ENCODE results near the gene UBL7. TPM values are rescaled to one million over a fixed set of nuclear protein-coding genes. Genes with fewer than 3 reads are reported as not detected.
"Not testable (repeated sequence)": the region's sequence is repeated elsewhere in the genome, so short reads cannot be mapped to it uniquely, and the experiment has no call there.

The UBL7 gene
- total RNA-seq, 2 experiments from 2014 or later = 14.3 to 17.1 TPM

DNA sequence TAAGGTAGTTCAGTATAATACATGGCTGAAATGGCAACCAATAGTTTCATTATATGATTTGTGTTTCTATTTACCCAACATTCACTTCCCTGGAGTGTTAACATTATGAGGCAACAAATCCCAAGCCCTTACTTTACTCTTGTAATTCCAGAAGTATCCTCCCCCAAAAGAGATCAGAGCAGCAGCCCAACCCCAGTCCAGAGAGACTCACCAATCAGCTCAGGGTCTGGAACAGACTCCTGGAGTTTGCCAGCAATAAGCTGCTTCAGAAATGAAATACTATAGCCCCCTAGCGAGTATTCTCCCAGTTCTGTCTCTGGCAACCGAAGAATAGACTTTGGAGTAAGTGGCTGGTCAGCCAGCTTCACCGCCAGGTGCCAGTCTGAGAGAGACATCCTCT is 2.5 kb downstream of the UBL7 start:
- H3K4me1 Mint-ChIP-seq (ENCODE audit: low read depth) = peaks cover 61% of the 10 kb centered on the region
- H3K9me3 Mint-ChIP-seq = no peaks in the 10 kb centered on the region
- Histone ChIP-seq H3K36me3 (ENCODE audit: insufficient read depth, low read length) (peaks cover 37% of the 10 kb centered on the region), H3K4me3 (ENCODE audit: low read length) (no peak overlapping the region), H3K27me3 (ENCODE audit: control insufficient read depth in 1 of 2, insufficient read depth in 2 of 2, low read length in 2 of 2) (no peaks in the 10 kb centered on the region), H3K4me1 (ENCODE audit: insufficient read depth, low read length) (peaks cover 19% of the 10 kb centered on the region), H3K27ac (ENCODE audit: low read depth in 1 of 2, low read length in 2 of 2) (no peak overlapping the region), H3K9me3 (ENCODE audit: control insufficient read depth in 1 of 2, insufficient read depth in 1 of 2, low read length in 2 of 2) (no peaks in the 10 kb centered on the region)
- TF ChIP-seq, protein P1, sequence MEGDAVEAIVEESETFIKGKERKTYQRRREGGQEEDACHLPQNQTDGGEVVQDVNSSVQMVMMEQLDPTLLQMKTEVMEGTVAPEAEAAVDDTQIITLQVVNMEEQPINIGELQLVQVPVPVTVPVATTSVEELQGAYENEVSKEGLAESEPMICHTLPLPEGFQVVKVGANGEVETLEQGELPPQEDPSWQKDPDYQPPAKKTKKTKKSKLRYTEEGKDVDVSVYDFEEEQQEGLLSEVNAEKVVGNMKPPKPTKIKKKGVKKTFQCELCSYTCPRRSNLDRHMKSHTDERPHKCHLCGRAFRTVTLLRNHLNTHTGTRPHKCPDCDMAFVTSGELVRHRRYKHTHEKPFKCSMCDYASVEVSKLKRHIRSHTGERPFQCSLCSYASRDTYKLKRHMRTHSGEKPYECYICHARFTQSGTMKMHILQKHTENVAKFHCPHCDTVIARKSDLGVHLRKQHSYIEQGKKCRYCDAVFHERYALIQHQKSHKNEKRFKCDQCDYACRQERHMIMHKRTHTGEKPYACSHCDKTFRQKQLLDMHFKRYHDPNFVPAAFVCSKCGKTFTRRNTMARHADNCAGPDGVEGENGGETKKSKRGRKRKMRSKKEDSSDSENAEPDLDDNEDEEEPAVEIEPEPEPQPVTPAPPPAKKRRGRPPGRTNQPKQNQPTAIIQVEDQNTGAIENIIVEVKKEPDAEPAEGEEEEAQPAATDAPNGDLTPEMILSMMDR (IDR thresholded peaks at IDR 0.05) = no peak
- CTCF ChIA-PET = interaction anchor here (2.5 kb wide), 1 partner anchor 84 kb away, joined by 7 read pairs; no protein-coding TSS in a partner anchor
- intact Hi-C loops (cut with DNase I, micrococcal nuclease) = no loop called here
- no peaks in the 10 kb centered on the region for H3K27me3 Mint-ChIP-seq
- peak overlapping the region; percentile 78 for H3K4me3 Mint-ChIP-seq
- POLR2A ChIA-PET = no interaction called here
- ATAC-seq (ENCODE audit: poor library complexity) (no peak), DNase-seq (no peak)
- H3K27ac Mint-ChIP-seq = no peak overlapping the region
- peaks cover 69% of the 10 kb centered on the region for H3K36me3 Mint-ChIP-seq (ENCODE audit: low read depth)

DNA sequence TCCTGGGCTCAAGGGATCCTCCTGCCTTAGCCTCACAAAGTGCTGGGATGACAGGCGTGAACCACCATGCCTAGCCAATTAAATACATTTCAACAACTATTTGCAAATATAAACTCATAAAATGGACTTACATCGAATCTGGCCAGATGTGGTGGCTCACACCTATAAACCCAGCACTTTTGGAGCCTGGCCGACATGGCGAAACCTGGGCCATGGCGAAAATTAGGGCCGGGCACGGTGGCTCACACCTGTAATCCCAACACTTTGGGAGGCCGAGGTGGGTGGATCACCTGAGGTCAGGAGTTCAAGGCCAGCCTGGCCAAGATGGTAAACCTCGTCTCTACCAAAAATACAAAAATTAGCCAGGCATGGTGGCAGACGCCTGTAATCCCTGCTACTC is 3.9 kb downstream of the UBL7 start:
- intact Hi-C loops (cut with DNase I, micrococcal nuclease); ATAC-seq (ENCODE audit: poor library complexity); H3K27ac ChIP-seq (ENCODE audit: low read depth in 1 of 2, low read length in 2 of 2); H3K27me3 Mint-ChIP-seq; POLR2A ChIA-PET; H3K9me3 ChIP-seq (ENCODE audit: control insufficient read depth in 1 of 2, insufficient read depth in 1 of 2, low read length in 2 of 2); H3K4me3 ChIP-seq (ENCODE audit: low read length); H3K4me3 Mint-ChIP-seq; CTCF ChIA-PET; H3K9me3 Mint-ChIP-seq; DNase-seq; H3K27me3 ChIP-seq (ENCODE audit: control insufficient read depth in 1 of 2, insufficient read depth in 2 of 2, low read length in 2 of 2); H3K27ac Mint-ChIP-seq: not testable (repeated sequence)
- H3K36me3 ChIP-seq (ENCODE audit: insufficient read depth, low read length) = peaks cover 49% of the 10 kb centered on the region
- Mint-ChIP-seq H3K4me1 (ENCODE audit: low read depth) (peaks cover 47% of the 10 kb centered on the region), H3K36me3 (ENCODE audit: low read depth) (peaks cover 82% of the 10 kb centered on the region)
- H3K4me1 ChIP-seq (ENCODE audit: insufficient read depth, low read length) = peaks cover 16% of the 10 kb centered on the region

DNA sequence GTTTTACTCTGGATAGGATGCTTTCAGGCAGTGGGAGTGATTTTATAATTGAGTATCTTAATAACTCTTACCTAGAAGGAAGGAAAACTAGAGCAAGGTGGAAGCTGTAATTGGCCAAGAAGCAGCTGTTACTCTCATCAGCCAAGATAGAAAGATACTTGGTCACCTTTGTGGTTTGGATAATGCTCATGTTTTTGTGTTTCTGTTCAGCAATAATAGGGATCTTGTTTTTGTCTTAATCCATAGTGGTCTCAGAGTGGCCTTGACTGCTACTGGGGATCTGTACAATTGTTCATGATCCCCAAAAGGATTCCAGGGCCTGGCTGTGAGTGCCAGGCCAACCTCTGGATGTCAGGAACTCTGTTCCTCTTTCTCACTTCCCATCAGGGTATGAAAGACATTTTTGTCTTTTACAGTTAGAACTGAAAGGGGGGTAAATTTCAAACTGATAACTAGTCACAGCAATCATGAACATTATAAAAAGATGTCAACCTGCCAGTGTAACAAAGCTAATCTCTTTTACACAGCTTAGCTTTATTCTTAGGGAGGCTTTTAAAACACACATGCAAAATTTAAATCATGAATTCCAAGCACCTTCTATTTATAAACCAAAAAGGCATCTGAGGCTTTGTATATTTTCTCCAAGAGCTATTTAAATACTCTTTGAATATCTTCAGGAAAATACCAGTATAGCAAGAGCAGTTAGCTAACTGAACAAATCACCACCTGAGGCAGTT is 6.0 kb downstream of the UBL7 start:
- Histone ChIP-seq H3K36me3 (ENCODE audit: insufficient read depth, low read length) (peaks cover 71% of the 10 kb centered on the region), H3K4me1 (ENCODE audit: insufficient read depth, low read length) (peaks cover 5% of the 10 kb centered on the region), H3K4me3 (ENCODE audit: low read length) (no peak overlapping the region), H3K9me3 (ENCODE audit: control insufficient read depth in 1 of 2, insufficient read depth in 1 of 2, low read length in 2 of 2) (no peaks in the 10 kb centered on the region), H3K27ac (ENCODE audit: low read depth in 1 of 2, low read length in 2 of 2) (no peak overlapping the region), H3K27me3 (ENCODE audit: control insufficient read depth in 1 of 2, insufficient read depth in 2 of 2, low read length in 2 of 2) (no peaks in the 10 kb centered on the region)
- TF ChIP-seq, protein P1 (IDR thresholded peaks at IDR 0.05) = no peak
- Mint-ChIP-seq H3K4me3 (no peak overlapping the region), H3K27ac (no peak overlapping the region), H3K36me3 (ENCODE audit: low read depth) (peaks cover 86% of the 10 kb centered on the region), H3K9me3 (no peaks in the 10 kb centered on the region), H3K27me3 (no peaks in the 10 kb centered on the region), H3K4me1 (ENCODE audit: low read depth) (peaks cover 27% of the 10 kb centered on the region)
- ChIA-PET CTCF (no interaction called here), POLR2A (no interaction called here)
- intact Hi-C loops (cut with DNase I, micrococcal nuclease) = no loop called here
- no peak for ATAC-seq (ENCODE audit: poor library complexity)
- DNase-seq = no peak

Data from CD4-positive, alpha-beta T cell (primary cell).